NCI-H82 (cell line): ENCODE results near the gene TREX2.

ENCODE experiments used
- DNase-seq: peaks from one replicate; lab custom pipeline; 2025; lab: John Stamatoyannopoulos, UW

TREX2 gene

DNA sequence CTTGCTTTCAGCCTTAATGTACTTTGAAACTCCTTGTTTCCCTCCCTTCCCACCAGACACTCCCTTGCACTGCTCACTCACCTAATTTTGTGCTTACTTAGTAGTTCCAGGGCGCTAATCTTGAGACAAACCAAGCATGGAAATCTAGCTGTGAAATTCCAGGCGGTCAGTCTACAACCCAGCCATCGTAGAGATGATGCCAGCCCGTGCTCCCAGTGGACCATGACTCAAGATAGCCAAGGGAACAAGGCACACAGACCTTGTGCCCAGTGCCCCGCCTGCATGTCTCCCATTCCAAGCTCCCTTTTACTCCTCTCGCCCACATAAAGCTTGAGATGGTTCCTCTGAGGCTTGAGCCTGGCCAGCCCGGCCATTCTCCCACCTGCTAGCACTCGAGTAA, 11.1 kb downstream of the TREX2 start:
- no peak for DNase-seq

DNA sequence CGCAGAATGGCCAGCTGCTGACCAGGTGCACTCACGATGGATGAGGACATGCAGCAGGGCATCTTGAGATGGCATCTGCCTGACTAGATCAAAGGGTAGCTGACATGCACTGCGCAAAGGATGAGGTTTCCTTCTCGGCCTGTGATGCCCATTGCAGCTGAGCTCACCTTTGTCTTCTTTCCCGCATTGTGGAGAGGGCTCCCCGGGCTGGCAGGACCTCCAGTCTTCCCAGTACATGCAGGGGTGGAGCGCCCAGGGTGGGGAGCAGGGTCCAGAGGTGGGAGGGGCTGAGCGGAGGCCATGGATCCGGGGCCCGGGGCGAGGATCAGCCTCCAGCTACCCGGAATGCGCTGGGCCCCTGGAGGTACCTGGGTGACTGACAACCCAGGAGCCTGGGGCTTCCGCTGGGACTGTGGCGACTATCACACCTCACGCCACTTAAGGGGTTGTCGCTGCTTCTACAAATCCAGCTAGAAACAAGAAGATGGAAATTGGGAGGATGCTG, 12.0 kb downstream of the TREX2 start:
- DNase-seq, result no peak

DNA sequence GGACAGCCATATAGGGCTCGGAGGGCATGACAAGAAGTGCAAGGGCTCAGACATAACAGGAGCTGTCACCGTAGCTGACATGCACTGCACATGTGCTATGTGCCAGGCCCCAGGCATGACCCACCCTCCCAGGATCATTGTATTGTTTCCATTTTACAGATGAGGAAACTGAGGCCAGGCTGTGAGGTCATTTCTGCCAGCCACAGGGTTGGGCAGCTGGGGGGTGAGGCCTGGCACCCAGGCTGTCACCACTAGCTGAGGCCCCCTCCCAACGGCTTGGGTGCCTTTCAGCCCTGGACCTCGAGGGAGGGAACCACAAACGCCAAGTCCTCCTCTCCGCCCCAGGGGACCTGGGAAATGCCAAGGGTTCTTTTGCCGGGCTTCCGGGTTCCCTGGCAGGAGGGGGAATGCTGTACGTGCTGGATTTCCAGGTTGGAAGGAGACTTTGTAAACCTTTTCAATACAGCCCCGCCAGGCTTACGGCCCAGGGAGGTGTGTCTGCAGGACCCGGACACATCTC, 12.6 kb downstream of the TREX2 start:
- DNase-seq, result no peak

DNA sequence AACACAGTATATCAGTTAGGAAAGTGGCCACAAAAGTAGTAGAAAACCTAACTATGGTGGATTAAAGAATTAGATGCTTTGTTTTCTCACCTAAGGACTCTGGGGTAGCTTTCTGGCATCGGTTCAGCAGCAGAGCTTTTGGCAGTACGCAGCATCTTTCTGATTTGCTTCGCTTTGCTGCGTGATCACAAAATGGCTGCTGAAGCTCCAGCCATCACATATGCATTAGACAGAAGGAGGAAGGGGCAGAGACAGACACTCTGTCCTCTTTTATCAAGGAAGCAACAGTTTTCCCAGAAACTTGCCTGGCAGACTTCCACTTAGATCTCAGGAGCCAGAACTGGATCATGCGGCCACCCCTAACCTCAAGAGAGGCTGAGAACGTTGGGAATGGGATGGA, 15.1 kb downstream of the TREX2 start:
- DNase-seq, result no peak

DNA sequence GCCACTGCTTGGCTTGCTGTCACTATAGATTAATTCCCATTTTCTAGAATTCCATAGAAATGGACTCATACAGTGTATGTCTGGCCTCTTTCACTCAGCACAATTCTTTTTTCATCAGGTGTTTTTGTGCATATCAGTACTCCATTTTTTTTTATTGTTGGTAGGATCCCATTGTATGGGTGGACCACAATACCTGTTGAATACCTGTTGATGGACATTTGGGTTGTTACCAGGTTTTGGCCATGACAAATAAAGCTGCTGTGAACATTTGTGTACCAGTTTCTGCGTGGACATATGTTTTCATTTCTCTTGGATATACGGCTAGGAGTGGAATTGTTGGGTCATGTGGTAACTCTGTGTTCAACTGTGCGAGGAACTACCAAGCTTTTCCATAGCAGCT, 19.7 kb downstream of the TREX2 start:
- DNase-seq, result no peak

DNA sequence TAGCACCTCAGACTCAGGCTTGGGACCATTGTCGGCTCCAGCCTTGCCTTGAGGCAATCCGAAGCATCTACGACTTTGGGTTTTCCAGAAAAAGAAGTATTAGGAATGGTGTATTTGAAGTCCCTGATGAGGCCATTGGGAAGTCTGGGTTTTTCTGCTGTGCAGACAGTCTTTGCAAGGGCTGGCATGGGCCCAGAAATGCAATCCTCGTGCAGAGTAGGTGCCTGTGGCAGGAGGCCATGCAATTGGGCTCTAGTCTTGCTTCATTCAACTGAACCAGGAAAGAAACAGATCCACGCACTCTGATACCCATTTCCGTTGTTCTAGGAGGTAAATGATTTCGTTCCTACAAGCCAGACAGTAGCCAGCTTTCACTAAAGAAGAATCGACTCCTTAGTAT, 22.2 kb downstream of the TREX2 start:
- no peak for DNase-seq

DNA sequence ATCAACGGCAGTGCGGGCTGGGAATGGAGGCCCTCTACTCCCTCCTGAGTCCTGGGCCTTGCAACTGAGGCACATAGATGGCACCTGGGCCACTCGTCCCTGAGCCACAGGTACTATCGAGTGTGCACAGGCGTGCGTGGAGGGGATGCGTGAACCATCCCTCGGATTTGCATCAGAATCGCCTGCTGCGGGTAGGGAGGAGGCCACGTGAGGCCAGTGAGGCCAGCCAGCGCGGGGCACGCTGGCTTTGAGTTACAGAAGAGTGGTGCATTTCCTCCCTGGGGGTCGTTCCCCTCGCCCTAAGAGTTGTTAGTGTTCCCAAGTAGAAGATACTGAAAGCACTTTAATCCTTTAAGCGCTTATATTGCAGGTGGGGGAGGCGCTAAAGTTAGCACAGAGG, 24.0 kb downstream of the TREX2 start:
- no peak for DNase-seq

DNA sequence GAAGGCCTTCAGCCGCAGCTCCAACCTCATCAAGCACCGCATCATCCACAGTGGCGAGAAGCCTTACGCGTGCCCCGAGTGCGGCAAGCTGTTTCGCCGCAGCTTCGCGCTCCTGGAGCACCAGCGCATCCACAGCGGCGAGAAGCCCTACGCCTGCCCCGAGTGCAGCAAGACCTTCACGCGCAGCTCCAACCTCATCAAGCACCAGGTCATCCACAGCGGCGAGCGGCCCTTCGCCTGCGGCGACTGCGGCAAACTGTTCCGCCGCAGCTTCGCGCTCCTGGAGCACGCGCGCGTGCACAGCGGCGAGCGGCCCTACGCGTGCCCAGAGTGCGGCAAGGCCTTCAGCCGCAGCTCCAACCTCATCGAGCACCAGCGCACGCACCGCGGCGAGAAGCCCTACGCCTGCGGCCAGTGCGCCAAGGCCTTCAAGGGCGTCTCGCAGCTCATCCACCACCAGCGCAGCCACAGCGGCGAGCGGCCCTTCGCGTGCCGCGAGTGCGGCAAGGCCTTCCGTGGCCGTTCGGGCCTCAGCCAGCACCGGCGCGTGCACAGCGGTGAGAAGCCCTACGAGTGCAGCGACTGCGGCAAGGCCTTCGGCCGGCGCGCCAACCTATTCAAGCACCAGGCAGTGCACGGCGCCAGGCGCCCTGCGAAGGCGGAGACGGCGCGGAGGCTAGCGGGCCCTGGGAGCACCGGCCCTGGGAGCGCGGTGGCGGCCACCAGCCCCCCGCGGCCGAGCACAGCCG, 24.8 kb downstream of the TREX2 start:
- no peak for DNase-seq

DNA sequence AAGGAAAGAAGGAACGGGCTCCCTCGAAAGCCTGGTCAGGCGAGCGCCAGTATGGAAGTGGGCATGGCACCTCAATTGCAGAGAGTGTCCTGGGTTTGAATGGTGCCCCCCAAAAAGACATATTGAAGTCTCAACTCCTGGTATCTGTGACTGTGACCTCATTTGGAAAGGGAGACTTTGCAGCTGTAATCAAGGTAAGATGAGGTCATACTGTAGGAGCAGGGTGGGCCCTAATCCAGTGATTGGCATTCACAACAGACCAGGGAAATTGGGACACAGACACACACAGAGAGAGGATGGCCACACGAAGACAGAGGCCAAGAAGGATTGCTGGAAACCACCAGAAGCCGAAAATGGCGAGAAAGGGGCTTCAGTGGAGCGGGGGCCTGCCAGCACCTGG, 28.2 kb downstream of the TREX2 start:
- no peak for DNase-seq

DNA sequence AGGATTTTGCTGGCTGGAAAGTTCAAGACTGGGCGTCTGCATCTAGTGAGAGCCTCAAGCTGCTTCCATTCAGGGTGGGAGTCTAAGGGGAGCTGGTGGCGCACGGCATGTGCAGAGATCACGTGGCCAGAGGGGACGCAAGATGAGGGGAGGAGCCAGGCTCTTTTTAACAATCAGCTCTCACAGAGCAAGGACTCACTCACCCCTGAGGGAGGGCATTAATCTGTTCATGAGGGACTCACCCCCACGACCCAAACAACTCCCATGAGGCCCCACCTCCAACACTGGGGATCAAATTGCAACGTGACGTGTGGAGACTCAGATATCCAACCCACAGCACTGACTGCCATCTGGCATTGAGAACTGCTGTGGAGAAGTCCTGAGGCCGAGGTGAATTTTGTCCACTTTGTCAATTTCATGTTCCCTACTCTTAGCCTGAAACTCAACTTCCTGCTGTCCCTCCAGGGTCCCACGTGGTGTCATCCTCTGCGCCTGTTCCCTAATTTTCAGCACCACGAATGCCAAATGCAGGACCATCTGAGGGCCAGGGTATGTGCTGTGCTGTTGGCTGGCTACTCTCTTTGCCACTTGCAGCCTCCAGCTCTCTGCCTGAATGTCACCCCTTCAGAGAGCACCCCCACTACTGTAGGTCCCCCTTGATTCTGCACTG, 28.9 kb downstream of the TREX2 start:
- peak; percentile 58 for DNase-seq

DNA sequence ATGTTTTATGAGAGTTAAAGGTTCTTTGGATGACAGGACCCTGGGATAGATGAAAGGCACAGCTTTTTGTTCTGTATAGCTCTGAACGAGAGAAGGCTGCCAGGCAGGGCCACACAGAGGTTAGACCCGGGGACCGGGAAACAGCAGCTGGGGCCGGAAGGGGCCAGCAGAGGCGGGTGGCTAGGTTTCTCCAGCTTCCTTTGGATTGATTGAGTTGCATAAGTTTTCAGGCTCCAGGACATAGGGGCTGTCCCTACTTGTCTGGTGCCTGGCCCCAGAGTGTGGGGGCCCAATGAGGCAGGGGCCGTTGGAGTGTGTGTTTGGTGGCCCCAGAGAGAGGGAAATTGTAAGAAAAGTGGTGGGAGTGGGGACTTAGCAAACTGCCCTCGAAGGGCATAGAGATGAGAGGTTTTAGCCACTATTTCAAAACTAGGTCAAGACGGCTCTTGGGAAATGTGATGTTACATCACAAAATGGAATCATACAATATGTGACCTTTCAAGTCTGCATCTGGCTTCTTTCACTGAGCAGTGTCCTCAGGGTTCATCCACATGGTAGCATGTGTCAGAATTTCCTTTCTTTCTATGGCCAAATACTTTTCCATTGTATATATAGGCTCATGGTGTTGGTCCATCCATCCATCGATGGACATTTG, 30.9 kb downstream of the TREX2 start:
- DNase-seq, result no peak

DNA sequence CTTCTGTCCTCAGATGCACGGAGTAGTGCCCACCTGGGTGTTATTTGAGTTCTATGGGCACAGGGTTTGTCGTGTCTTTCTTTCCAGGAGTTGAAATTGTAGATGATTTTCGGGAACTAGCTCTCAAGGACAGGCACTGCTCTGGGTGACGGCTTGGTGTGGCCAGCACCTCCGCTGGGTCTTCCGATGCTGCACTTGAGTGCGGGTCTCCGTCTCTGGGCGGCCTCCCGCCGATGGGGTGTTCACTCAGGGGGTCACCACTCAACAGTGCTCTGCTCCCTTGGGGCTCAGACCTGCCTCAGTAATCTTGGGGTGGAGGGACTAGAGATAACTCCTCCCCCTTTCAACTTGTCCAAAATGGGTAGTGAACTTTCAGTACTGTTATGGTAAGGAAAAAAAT, 32.1 kb downstream of the TREX2 start:
- DNase-seq, result no peak

DNA sequence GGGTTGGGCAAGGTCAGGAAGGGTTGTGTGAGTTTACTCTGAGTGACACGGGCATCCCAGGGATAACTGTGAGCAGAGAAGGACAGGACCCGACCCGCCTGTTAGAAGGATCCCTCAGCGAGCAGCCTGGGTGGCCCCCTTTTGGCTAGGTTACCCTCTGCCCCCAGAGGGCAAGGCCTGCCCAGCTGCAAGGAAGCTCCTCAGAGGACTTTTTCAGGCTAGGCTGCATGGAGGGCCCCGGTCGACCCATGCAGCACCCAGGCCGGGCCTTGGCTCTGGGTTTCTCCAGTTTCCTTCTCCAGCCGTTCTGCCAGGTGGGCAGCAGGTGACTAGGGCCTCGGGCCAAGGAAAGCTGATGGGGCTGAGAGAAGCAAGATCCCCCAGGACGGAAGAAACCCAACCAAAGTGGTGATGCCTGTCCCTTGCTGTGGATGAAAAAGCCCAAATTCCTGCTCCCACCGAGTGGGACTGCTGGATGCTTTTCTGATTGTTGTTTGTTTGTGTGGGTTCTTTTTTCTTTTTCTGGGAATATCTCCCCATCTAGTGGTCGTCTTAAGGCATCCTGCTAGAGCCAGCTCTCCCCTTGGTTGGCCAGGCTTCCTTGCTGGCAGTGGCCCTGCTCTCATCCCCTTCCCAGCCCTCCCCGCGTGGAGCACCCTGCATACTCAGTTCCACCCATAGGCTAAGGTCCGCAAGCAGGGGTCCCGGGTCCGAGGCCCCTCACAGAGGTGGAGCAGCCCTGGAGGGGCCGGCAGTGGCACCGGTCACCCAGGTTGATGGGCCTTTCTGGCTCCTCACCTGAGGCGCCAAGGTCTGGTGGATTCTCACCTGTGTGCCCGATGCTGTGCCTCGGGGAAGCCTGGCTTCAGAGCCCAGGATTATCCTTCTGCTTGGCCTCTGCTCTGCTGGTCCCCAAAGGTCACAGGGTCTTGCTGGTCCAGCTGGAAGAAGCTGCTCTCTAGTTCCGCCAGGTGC, 32.8 kb downstream of the TREX2 start:
- DNase-seq, result peak; percentile 25

DNA sequence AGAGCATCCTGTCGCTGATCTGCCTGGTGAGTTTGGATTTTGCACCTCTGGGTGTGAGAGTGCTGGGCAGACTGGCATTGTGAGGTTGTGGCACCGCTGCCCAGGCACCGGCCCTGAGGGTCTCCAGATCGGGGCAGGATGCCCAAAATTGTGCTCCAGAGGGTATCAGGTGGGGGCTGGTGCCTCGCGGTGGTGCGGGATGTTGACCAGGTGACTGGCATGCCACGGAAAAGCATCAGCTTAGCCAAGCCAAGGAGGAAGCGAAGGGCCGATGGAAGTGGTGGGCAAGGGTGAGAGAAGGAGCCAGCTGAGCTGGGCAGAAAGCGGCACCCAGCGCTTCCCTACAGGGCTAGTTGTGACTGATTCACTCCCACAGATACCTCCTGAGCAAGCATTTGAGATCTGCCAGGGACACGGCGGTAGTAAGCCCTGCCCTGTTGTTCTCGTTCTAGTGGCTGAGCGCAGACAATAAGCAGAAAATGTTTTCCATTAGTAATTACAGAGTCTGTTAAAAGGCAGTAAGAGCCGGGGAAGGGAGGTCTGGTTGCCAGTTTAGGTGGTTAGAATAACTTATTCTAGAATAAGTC, 33.8 kb downstream of the TREX2 start:
- DNase-seq, result no peak

DNA sequence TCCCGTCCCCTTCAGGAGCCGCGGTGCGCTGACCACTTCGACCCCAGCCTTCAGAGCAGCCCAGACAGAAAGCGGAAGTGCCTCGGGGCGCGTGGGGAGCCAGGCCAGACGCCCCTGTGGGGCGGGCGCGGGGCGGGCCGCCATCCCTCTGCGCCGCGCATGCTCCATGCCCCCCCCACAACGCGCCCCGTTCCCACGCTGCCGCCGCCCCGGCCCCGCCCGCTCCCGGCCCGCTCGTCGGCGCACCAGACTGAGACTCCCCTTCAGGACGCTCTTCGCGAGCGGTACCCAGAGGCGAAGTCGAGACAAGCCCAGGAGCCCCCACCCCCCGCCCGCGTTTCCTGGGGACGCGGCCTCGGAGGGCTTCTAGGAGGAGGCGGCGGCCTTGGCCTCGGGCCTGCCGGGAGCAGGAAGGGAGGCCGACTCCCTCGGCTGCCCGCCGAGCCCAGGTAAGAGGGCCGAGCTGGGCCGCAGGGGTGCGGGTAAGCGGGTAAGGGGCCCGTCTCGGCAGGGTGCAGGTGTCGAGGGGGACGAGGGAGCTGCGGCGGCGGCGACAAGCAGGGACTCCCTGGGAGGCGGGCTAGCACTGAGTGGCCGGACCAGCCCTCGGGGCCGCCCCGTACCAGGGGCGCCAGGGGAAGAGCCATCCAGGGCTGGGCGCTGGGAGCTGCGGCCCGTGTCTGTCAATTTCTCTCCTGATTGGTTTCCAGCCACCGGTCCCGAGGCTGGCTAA, 34.4 kb downstream of the TREX2 start, which contains the start of gene ZFP92:
Gene ZFP92 (plus strand): TSS at position 218 of the 733 bp plus-strand sequence. CDS start 6,851 bp downstream, outside the sequence.
- DNase-seq, result no peak

DNA sequence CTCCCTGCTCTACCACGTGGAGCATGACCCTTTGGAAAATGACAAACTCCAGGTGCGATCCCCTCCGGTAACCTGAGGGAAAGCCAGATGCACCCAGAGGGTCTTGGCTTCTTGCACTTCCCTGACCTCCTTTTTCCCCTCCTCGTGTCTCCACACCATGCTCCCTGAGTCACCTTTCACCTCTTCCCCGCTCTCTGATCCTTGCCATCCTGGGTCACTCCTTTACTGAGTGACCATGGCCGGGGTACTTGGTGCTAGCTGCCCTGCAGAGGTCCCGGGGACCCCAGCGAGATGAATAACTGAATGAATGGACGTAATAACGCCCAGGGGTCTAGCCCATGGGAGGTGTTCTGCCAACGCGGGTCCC, 35.0 kb downstream of the TREX2 start:
- no peak for DNase-seq

DNA sequence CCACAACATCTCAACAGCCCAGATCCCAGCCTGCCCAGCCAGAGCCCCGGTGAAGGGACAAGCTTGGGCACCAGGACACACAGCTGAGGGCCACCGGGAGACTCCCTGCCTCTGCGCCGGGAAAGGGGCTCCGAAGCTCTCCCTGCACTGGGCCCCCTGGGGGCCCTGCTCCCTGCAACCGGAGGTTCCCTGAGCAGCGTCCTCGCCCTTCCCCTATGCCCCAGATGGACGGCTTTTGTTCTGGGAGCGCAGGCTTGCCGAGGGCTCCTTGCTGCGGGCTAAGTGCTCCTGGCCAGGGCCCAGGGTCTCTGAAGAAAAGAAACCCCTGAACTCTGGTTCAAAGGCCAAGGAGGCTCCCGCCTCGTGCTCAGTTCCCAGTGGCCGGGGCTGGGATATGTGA, 35.5 kb downstream of the TREX2 start:
- no peak for DNase-seq

DNA sequence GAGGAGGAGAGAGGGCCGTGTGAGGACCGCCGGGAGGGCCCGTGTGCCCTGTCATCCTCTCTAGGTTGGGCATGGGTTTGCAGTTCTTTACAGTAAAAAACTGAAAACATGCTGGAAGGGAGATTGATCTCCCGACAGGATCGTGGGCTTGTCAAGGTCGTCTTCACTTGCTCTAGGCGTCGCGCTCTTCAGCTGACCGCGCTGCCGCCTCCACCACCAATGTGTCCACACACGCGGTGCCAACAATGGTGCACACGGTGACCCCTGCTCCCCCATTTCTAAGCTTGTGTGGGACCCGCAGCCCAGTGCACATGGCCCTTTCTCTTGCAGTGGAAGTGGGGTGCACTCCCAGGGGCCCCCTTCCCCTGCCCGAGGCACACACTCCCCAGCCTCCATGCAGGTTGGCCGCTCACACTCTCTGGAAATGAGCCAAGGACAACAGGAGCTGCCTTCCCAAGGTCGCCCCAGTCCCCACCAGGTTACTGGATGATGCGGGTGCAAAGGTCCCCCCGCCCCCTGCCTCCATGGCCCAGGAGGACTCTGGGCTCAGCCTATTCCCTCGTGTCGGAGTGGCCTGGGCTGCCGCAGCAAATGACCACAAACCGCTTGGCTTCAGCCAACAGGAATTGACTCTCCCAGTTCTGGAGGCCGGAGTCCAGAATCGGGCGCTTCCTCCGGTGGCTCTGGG, 36.3 kb downstream of the TREX2 start:
- no peak for DNase-seq

DNA sequence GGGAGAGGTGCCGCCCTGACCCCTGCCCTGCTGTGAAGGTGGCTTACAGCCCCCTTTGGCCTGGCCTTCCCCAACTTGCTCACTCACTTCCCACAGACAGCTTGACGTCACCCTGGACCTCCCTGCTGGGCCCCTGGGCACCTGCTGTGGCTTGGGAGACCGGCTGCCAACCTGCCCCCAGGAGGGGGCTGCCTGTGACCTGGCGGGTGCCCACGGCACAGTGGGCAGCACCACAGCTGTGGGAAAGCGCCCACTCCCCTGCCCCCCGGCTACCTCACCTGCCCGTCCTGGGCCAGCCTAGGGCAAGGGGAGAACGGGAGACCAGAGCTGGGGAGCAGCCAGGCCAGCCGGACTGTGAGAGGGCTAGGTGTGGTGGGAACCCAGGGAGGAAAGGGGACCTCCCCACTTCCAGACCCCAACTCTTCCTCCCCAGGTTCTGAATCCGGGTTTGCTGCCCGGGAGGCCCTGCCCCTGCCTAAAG, 36.9 kb downstream of the TREX2 start:
- DNase-seq, result no peak

DNA sequence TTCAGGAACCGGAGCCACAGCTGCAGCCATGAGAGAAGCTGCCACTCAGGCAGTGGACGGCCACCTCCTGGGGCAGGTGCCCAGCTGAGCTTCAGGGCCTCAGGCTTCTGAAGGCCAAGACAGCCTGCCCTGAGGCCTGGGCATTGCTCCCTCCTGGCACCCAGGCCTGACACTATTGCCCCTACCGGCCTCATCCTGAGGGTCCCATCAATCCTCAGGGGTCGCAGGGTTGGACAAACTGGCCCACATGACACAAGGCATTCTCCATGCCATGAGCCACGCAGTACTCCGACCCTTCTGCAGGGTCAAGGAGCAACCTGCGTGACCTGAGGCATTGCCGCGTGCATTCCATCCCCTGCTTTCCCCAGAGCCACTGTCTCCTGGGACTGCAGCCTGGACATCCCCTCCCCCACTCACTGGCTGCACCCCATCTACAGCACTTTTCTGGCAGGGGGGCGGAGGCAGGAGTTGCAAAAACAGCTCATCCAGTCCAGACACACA, 37.6 kb downstream of the TREX2 start:
- no peak for DNase-seq
